ENCODE data around the gene ZNF526. TPM values are rescaled to one million over a fixed set of nuclear protein-coding genes. Genes with fewer than 3 reads are reported as not detected.
A peak's percentile ranks its signal among the peaks of the same experiment; 100 is the strongest.

ZNF526 gene
- total and polyA plus RNA-seq, 9 of the 15 experiments (the other 6 are each of a cell fraction or from before 2014, with no cell fraction given), result 1.3 to 17.9 (median 6.2) TPM

GRCh38 chr19:42207767-42208271 lies 12.3 kb upstream of the ZNF526 start:
- Histone ChIP-seq H3K36me3 (ENCODE audit: control insufficient read depth, insufficient read depth, low read length) (peaks cover 94% of the 10 kb centered on the region), H3K27ac (ENCODE audit: extremely low read depth, low read depth, low read length) (peak overlapping the region; percentile 80), H3K4me2 (ENCODE audit: insufficient read depth, low read length) (peak overlapping the region; percentile 60), H2AFZ (ENCODE audit: low read depth, low read length) (no peak overlapping the region), H3K79me2 (ENCODE audit: control insufficient read depth, insufficient read depth, low read length) (peaks cover 79% of the 10 kb centered on the region), H3K9me3 (replicated peaks; ENCODE audit: control insufficient read depth, insufficient read depth, low read depth, low read length) (no peaks in the 10 kb centered on the region), H3K4me3 (no peak overlapping the region), H3K4me1 (replicated peaks in 1 of 2; ENCODE audit: control insufficient read depth in 2 of 2, insufficient read depth in 2 of 2, low read length in 2 of 2) (peaks cover 24 to 27% of the 10 kb centered on the region in 2 experiments), H3K9ac (ENCODE audit: insufficient read depth in 1 of 2, low read depth in 2 of 2, low read length in 2 of 2) (peak overlapping the region; percentile 30 to 34; a peak in 3 of 4 replicates), H4K20me1 (replicated peaks; ENCODE audit: control insufficient read depth, insufficient read depth, low read length) (no peaks in the 10 kb centered on the region; the same call in 1 of the 2 replicates), H3K27me3 (ENCODE audit: control insufficient read depth in 2 of 2, insufficient read depth in 2 of 2, low read length in 2 of 2) (no peaks in the 10 kb centered on the region), H3K9me1 (ENCODE audit: control insufficient read depth, insufficient read depth, low read length) (no peaks in the 10 kb centered on the region)
- CTCF ChIA-PET (ENCODE audit: low intra/inter-chr PET ratio), result no interaction called here
- FAIRE-seq, result peak; percentile 87
- in situ Hi-C loops (cut with MboI), result no loop called here
- no TSS peak for BruUV-seq (replicated peaks)
- peak; percentile 43 to 75 (median 58) for DNase-seq (ENCODE audit: extremely low read depth in 1 of 4, low spot score in 3 of 4)
- POLR2A ChIA-PET, result interaction anchor here (0.7 to 1.5 kb wide), 4 partner anchors 8 to 129 kb away, joined by 3 to 6 read pairs (median 3); no protein-coding TSS in a partner anchor
- intact Hi-C loops (cut with micrococcal nuclease), result no loop called here
- WGBS (ENCODE audit: insufficient coverage, low coverage, missing lambda C conversion rate), result 25% methylated on average over 5 of the region's 6 CpGs
- ATAC-seq, result peak; percentile 85
- peak; percentile 92 for TF ChIP-seq ZNF175 (CRISPR knock-in tag; IDR thresholded peaks at IDR 0.05; ENCODE audit: low read depth)
- TF ChIP-seq SREBF1 (IDR thresholded peaks at IDR 0.05; ENCODE audit: borderline replicate concordance, low read depth, low read length), result no peak
- TF ChIP-seq ZBTB11 (CRISPR knock-in tag; IDR thresholded peaks at IDR 0.05), result 0 out of 6 replicates have a peak, but pooled peaks of 1 of the 3 experiments have one; percentile 30
- peak; percentile 81 for TF ChIP-seq ZBTB7A (IDR thresholded peaks at IDR 0.05; ENCODE audit: borderline replicate concordance, control insufficient read depth, low read depth, low read length)
- TF ChIP-seq HBP1 (CRISPR knock-in tag; IDR thresholded peaks at IDR 0.05), result 0 out of 2 replicates have a peak, but pooled peaks have one; percentile 6
- TF ChIP-seq SMARCE1 (IDR thresholded peaks at IDR 0.05), result peak; percentile 71
- peak; percentile 69; the same call in 1 of the 2 replicates for TF ChIP-seq DMBX1 (CRISPR knock-in tag; IDR thresholded peaks at IDR 0.05; ENCODE audit: borderline replicate concordance)
- no peak for TF ChIP-seq YY1 (IDR thresholded peaks at IDR 0.05; ENCODE audit: borderline replicate concordance in 1 of 3, control insufficient read depth in 1 of 3, extremely low read depth in 1 of 3, insufficient read depth in 3 of 3, insufficient read length in 1 of 3, insufficient replicate concordance in 2 of 3, low read depth in 1 of 3, low read length in 2 of 3)
- peak; percentile 76 for TF ChIP-seq GABPA (tag; conservative IDR thresholded peaks at IDR 0.05; ENCODE audit: low read depth)
- TF ChIP-seq ZNF592 (IDR thresholded peaks at IDR 0.05), result peak; percentile 67

Data from K562 (cell line).